Effector CD8-positive, alpha-beta T cell (primary cell): ENCODE data around the gene SIPA1L3.

Experiments used
- DNase-seq: peaks from one replicate; lab custom pipeline; 2025; lab: John Stamatoyannopoulos, UW

Gene SIPA1L3

GRCh38 chr19:37975071-37975470 is 68.1 kb downstream of the SIPA1L3 start:
- no peak for DNase-seq

- no peak for DNase-seq
Observed at GRCh38 chr19:37975596-37976515, 68.8 kb downstream of the SIPA1L3 start.

GRCh38 chr19:37977391-37977790 is 70.4 kb downstream of the SIPA1L3 start:
- no peak for DNase-seq

GRCh38 chr19:37977992-37978391 is 71.0 kb downstream of the SIPA1L3 start:
- no peak for DNase-seq

GRCh38 chr19:37979547-37980082 is 72.6 kb downstream of the SIPA1L3 start:
- no peak for DNase-seq

- DNase-seq: no peak
Observed at GRCh38 chr19:37980419-37981170, 73.6 kb downstream of the SIPA1L3 start.

GRCh38 chr19:37981785-37982475 is 74.9 kb downstream of the SIPA1L3 start:
- no peak for DNase-seq

GRCh38 chr19:37982655-37983054 is 75.6 kb downstream of the SIPA1L3 start:
- no peak for DNase-seq

GRCh38 chr19:37983153-37983552 is 76.1 kb downstream of the SIPA1L3 start:
- no peak for DNase-seq

- no peak for DNase-seq
Observed at GRCh38 chr19:37983916-37984315, 76.9 kb downstream of the SIPA1L3 start.

GRCh38 chr19:37986048-37986750 is 79.2 kb downstream of the SIPA1L3 start:
- DNase-seq: no peak

GRCh38 chr19:37987356-37988332 is 80.6 kb downstream of the SIPA1L3 start:
- no peak for DNase-seq

GRCh38 chr19:37988758-37989635 is 82.0 kb downstream of the SIPA1L3 start:
- no peak for DNase-seq

GRCh38 chr19:37989855-37990254 is 82.8 kb downstream of the SIPA1L3 start:
- DNase-seq: no peak

- no peak for DNase-seq
Observed at GRCh38 chr19:37990362-37990761, 83.4 kb downstream of the SIPA1L3 start.

- no peak for DNase-seq
Observed at GRCh38 chr19:37991176-37991835, 84.3 kb downstream of the SIPA1L3 start.

- no peak for DNase-seq
Observed at GRCh38 chr19:37991841-37992248, 84.8 kb downstream of the SIPA1L3 start.

GRCh38 chr19:37992761-37993160 is 85.8 kb downstream of the SIPA1L3 start:
- no peak for DNase-seq

- no peak for DNase-seq
Observed at GRCh38 chr19:37994823-37995130, 87.8 kb downstream of the SIPA1L3 start.
